Astrocyte (in vitro differentiated cells and primary cell): ENCODE data around the gene KANK4.

Experiments
- CTCF ChIP-seq: IDR thresholded peaks from 2 replicates; pipeline ENCODE4 v1.5.1; 2011; ENCODE audit warnings: low read depth, mild to moderate bottlenecking, inconsistent platforms, low read length, moderate library complexity; ENCODE audit not compliant: insufficient read depth
- EZH2 ChIP-seq: IDR thresholded peaks from 2 replicates; pipeline ENCODE4 v1.6.1; 2012; ENCODE audit warnings: mild to moderate bottlenecking, low read length, inconsistent platforms; ENCODE audit not compliant: insufficient read depth

- TF ChIP-seq CTCF = no peak
- TF ChIP-seq EZH2 = no peak
Measured at GRCh38 chr1:62280150-62280549, 39.1 kb downstream of the KANK4 start.
